Thoracic aorta (tissue), 2 donors: Measurements from ENCODE around the gene PEAK3. TPM values are rescaled to one million over a fixed set of nuclear protein-coding genes. Genes with fewer than 3 reads are reported as not detected.

Experiments used
- ATAC-seq: fragments of 150-250 bp; one replicate; pipeline ENCODE4 v1.8.0; 2017; ENCODE audit warnings: low read depth; ENCODE audit not compliant: insufficient number of reproducible peaks, low FRiP score
- DNase-seq: peaks from one replicate; pipeline ENCODE4 v3.0.0-alpha.2; 2020; ENCODE audit warnings: low spot score
- H3K27ac ChIP-seq, 2 donors: fragments of 200-600 bp; sonication (generic); 1 replicate in 1 of 2; 2 replicates in 1 of 2; pipeline ENCODE4 v1.5.1; 2016; ENCODE audit warnings: mild to moderate bottlenecking in 2 of 2, moderate library complexity in 2 of 2
- H3K27me3 ChIP-seq: fragments of 200-600 bp; sonication (generic); replicated peaks from 2 replicates; pipeline ENCODE4 v1.6.0; 2016; ENCODE audit warnings: mild to moderate bottlenecking; ENCODE audit not compliant: insufficient read depth
- H3K36me3 ChIP-seq: fragments of 200-600 bp; sonication (generic); one replicate; pipeline ENCODE4 v1.5.1; 2016
- H3K4me1 ChIP-seq, 2 donors: fragments of 200-600 bp; sonication (generic); 1 replicate in 1 of 2; 2 replicates in 1 of 2; pipeline versions ENCODE4 v1.5.1 to v1.6.0; 2016; ENCODE audit warnings: low read depth in 2 of 2, mild to moderate bottlenecking in 1 of 2; ENCODE audit not compliant: control insufficient read depth in 1 of 2
- H3K4me3 ChIP-seq: fragments of 200-600 bp; sonication (generic); 2 replicates; pipeline ENCODE4 v1.5.1; 2016; ENCODE audit warnings: mild to moderate bottlenecking
- H3K9me3 ChIP-seq: fragments of 200-600 bp; sonication (generic); 2 replicates; pipeline ENCODE4 v1.5.1; 2016
- CTCF ChIP-seq: fragments of 200-600 bp; sonication (generic); IDR thresholded peaks from one replicate; pipeline ENCODE4 v1.5.1; 2019; ENCODE audit warnings: antibody characterized with exemption
- total RNA-seq, 2 donors: library from RNA; depleted of rRNA; stranded (reverse); fragments of >200 nt; gene quantifications; one replicate each; pipeline versions ENCODE4 v1.1.0 to v1.2.3, GENCODE V29; 2016

Gene PEAK3
- total RNA-seq, 2 donors from 2014 or later: 1.2 to 3.0 TPM

DNA sequence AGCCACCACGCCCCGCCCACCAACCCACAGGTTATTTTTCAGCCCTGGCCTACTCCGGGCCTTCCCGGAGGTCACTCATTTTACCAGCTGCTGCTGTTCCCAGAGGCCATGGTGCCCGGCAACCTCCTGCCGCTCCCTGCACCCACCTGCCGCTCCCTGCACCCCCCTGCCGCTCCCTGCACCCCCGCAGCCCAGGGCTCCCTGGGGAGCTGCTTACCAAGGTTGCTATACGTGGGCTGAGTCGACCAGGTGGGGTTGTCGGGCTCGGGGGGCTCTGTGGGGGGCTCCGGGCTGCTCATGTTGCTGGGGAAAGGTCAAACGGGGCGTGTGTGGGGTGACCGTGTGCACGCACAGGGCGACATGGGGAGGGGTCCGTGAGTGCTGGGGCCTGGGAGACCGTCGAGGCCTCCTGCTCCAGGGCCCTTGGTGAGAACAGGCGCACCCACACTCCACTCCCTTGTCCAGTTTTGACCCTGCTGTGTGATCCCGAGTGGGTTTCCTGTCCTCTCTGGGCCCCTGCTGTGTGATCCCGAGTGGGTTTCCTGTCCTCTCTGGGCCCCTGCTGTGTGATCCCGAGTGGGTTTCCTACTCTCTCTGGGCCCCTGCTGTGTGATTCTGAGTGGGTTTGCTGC, 1.2 kb downstream of the PEAK3 start:
- H3K9me3 ChIP-seq: no peaks in the 10 kb centered on the region
- H3K27ac ChIP-seq: no peak overlapping the region
- H3K4me1 ChIP-seq: peaks cover 0 to 15% of the 10 kb centered on the region in 2 donors
- no peaks in the 10 kb centered on the region for H3K27me3 ChIP-seq
- no peak overlapping the region for H3K4me3 ChIP-seq
- ATAC-seq (no peak), DNase-seq (no peak)
- H3K36me3 ChIP-seq: no peaks in the 10 kb centered on the region
- TF ChIP-seq CTCF: no peak

GRCh38 chr19:2278459-2279158, 3.4 kb downstream of the PEAK3 start:
- H3K4me3 ChIP-seq: no peak overlapping the region
- H3K4me1 ChIP-seq: peaks cover 5 to 35% of the 10 kb centered on the region in 2 donors

GRCh38 chr19:2277138-2277537, 4.8 kb downstream of the PEAK3 start:
- H3K27me3 ChIP-seq: no peaks in the 10 kb centered on the region
- DNase-seq: no peak
- no peak for TF ChIP-seq CTCF
- H3K4me3 ChIP-seq: no peak overlapping the region
- ATAC-seq: no peak
- H3K4me1 ChIP-seq: peaks cover 19 to 44% of the 10 kb centered on the region in 2 donors
- H3K9me3 ChIP-seq: no peaks in the 10 kb centered on the region
- peaks cover 11% of the 10 kb centered on the region for H3K36me3 ChIP-seq
- H3K27ac ChIP-seq: no peak overlapping the region

More at GRCh38 chr19:2278459-2279158, 3.4 kb downstream of the PEAK3 start:
- no peak for ATAC-seq
- no peaks in the 10 kb centered on the region for H3K9me3 ChIP-seq
- no peaks in the 10 kb centered on the region for H3K36me3 ChIP-seq
- TF ChIP-seq CTCF: no peak
- no peak for DNase-seq
- H3K27ac ChIP-seq: no peak overlapping the region
- no peaks in the 10 kb centered on the region for H3K27me3 ChIP-seq

DNA sequence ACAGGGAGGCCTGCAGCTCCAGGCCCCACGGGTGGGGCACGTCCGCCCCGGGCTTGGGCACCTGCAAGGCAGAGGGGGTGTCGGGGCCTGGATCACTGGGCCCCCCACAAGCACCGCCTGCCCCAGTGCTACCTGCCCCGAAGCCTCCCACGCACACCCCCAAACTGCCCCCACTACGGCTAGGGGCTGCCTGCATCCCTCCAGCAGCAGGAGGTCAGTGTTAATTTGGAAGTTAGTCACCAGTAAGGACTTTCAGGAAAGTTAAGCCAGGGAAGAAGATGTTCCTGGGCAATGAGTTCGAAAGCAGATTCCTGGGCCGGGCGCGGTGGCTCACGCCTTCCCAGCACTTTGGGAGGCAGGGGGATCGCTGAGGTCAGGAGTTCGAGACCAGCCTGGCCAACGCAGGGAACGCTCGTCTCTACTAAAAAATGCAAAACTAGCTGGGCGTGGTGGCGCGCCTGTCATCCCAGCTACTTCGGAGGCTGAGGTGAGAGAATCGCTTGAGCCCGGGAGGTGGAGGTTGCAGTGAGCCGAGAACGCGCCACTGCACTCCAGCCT, 5.5 kb downstream of the PEAK3 start:
- Histone ChIP-seq H3K4me1 (peaks cover 25 to 44% of the 10 kb centered on the region in 2 donors), H3K27ac (no peak overlapping the region), H3K36me3 (peaks cover 17% of the 10 kb centered on the region), H3K9me3 (no peaks in the 10 kb centered on the region), H3K27me3 (no peaks in the 10 kb centered on the region), H3K4me3 (no peak overlapping the region)
- DNase-seq (no peak), ATAC-seq (no peak)
- TF ChIP-seq CTCF: no peak
